Glutamatergic neuron (in vitro differentiated cells): ENCODE data around the gene CXCR6. TPM values are rescaled to one million over a fixed set of nuclear protein-coding genes. Genes with fewer than 3 reads are reported as not detected.

Experiments
- DNase-seq: peaks from one replicate; pipeline ENCODE4 v3.0.0; 2022
- H3K27ac Mint-ChIP-seq: one replicate; pipeline ENCODE4 v1.8.0; 2020; ENCODE audit warnings: mild to moderate bottlenecking, mixed read lengths, inconsistent platforms; ENCODE audit not compliant: unreplicated experiment
- H3K27me3 Mint-ChIP-seq: one replicate; pipeline ENCODE4 v1.8.0; 2020; ENCODE audit warnings: mild to moderate bottlenecking, moderate library complexity, mixed read lengths, inconsistent platforms; ENCODE audit not compliant: unreplicated experiment
- H3K36me3 Mint-ChIP-seq: one replicate; pipeline ENCODE4 v1.8.0; 2020; ENCODE audit warnings: mild to moderate bottlenecking, mixed read lengths, inconsistent platforms; ENCODE audit not compliant: unreplicated experiment
- H3K4me1 Mint-ChIP-seq: one replicate; pipeline ENCODE4 v1.8.0; 2020; ENCODE audit warnings: mild to moderate bottlenecking, low read depth, mixed read lengths, inconsistent platforms; ENCODE audit not compliant: unreplicated experiment
- H3K4me3 Mint-ChIP-seq: one replicate; pipeline ENCODE4 v1.8.0; 2020; ENCODE audit warnings: mild to moderate bottlenecking, mixed read lengths, inconsistent platforms; ENCODE audit not compliant: unreplicated experiment
- H3K9me3 Mint-ChIP-seq: one replicate; pipeline ENCODE4 v1.8.0; 2020; ENCODE audit warnings: mild to moderate bottlenecking, moderate library complexity, mixed read lengths, inconsistent platforms; ENCODE audit not compliant: unreplicated experiment
- CTCF ChIP-seq: fragments of 200-600 bp; sonication (generic); IDR thresholded peaks from one replicate; pipeline ENCODE4 v1.5.0; 2021; ENCODE audit not compliant: partially characterized antibody, unreplicated experiment
- total RNA-seq: library from RNA; stranded (reverse); fragmentation: NEBNext Ultra II Directional; extraction: Animal tissue kit (Norgen Biotek cat#: 25700); gene quantifications from one replicate; pipeline ENCODE4 v1.2.1, GENCODE V29; 2021; ENCODE audit not compliant: unreplicated experiment

Gene CXCR6
- total RNA-seq, 1 donor from 2014 or later: not detected

GRCh38 chr3:45976191-45977091 is 33.2 kb downstream of the CXCR6 start:
- DNase-seq: no peak
- TF ChIP-seq CTCF: no peak
- no peaks in the 10 kb centered on the region for H3K9me3 Mint-ChIP-seq
- no peak overlapping the region for H3K4me3 Mint-ChIP-seq
- no peak overlapping the region for H3K27ac Mint-ChIP-seq
- H3K36me3 Mint-ChIP-seq: no peaks in the 10 kb centered on the region
- peaks cover 4% of the 10 kb centered on the region for H3K27me3 Mint-ChIP-seq
- H3K4me1 Mint-ChIP-seq: no peaks in the 10 kb centered on the region

GRCh38 chr3:45978006-45978761 is 34.9 kb downstream of the CXCR6 start:
- DNase-seq: no peak
- no peak for TF ChIP-seq CTCF
- no peaks in the 10 kb centered on the region for H3K9me3 Mint-ChIP-seq
- H3K27me3 Mint-ChIP-seq: peaks cover 4% of the 10 kb centered on the region
- no peak overlapping the region for H3K27ac Mint-ChIP-seq
- no peaks in the 10 kb centered on the region for H3K4me1 Mint-ChIP-seq
- H3K36me3 Mint-ChIP-seq: no peaks in the 10 kb centered on the region
- no peak overlapping the region for H3K4me3 Mint-ChIP-seq

- no peak for TF ChIP-seq CTCF
- Mint-ChIP-seq H3K4me1 (no peaks in the 10 kb centered on the region), H3K4me3 (no peak overlapping the region), H3K36me3 (no peaks in the 10 kb centered on the region), H3K9me3 (no peaks in the 10 kb centered on the region), H3K27ac (no peak overlapping the region), H3K27me3 (peaks cover 5% of the 10 kb centered on the region)
- no peak for DNase-seq
Observed at GRCh38 chr3:45979378-45979777, 36.1 kb downstream of the CXCR6 start.

GRCh38 chr3:45980229-45980813 is 37.1 kb downstream of the CXCR6 start:
- Mint-ChIP-seq H3K27me3 (peaks cover 5% of the 10 kb centered on the region), H3K27ac (no peak overlapping the region), H3K4me3 (no peak overlapping the region), H3K4me1 (no peaks in the 10 kb centered on the region), H3K36me3 (no peaks in the 10 kb centered on the region), H3K9me3 (no peaks in the 10 kb centered on the region)
- no peak for DNase-seq
- no peak for TF ChIP-seq CTCF
